HAP-1 (cell line): Measurements from ENCODE around the gene SLX4IP.

Source experiments
- DNase-seq, 2 experiments: peaks; one replicate each; pipeline ENCODE4 v3.0.0-alpha.2; 2016 to 2020; ENCODE audit warnings: low spot score in 2 of 2
- H3K27me3 ChIP-seq: fragments of 250-450 bp; sonication (Bioruptor Pico); 2 replicates; pipeline ENCODE4 v1.5.1; 2020; ENCODE audit warnings: low read depth, mild to moderate bottlenecking, moderate library complexity
- H3K36me3 ChIP-seq: fragments of 250-450 bp; sonication (Bioruptor Pico); replicated peaks from 2 replicates; pipeline ENCODE4 v1.5.1; 2020; ENCODE audit warnings: mild to moderate bottlenecking
- H3K4me1 ChIP-seq: fragments of 250-450 bp; sonication (Bioruptor Pico); 2 replicates; pipeline ENCODE4 v1.5.1; 2020; ENCODE audit warnings: mild to moderate bottlenecking
- H3K4me3 ChIP-seq: fragments of 250-450 bp; sonication (Bioruptor Pico); 2 replicates; pipeline ENCODE4 v1.5.1; 2020; ENCODE audit warnings: mild to moderate bottlenecking, moderate library complexity
- H3K9me3 ChIP-seq: fragments of 250-450 bp; sonication (Bioruptor Pico); 2 replicates; pipeline ENCODE4 v1.5.1; 2020; ENCODE audit warnings: mild to moderate bottlenecking, moderate library complexity
- in situ Hi-C: fragments of 300-500 bp; cut with MboI; formaldehyde crosslinking; loops from 3 replicates; pipeline ENCODE4 v1.14.3; 2020; ENCODE audit warnings: low sequenced_read_pairs, inconsistent platforms, mixed read lengths

The SLX4IP gene

DNA sequence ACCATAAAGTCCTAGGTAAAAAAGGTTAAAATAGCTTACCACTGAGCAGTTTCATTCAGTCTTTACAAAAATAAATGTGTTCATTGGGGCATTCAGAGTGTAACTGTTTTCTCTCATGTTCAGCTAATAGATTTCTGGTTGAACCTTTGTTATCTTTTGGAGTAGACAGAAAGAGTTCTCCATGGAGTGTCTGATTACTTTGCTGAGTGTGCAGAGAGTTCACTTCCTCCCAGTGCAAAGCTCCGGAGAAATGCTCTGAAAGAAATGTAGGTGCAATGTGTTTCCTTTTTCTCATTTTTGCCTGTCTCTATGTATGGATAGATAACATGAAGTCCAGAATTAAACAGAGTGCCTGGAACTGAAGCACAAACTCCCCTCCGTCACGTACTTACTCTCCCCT lies 186.0 kb downstream of the SLX4IP start:
- Histone ChIP-seq H3K36me3 (no peaks in the 10 kb centered on the region), H3K27me3 (no peaks in the 10 kb centered on the region), H3K4me1 (peaks cover 17% of the 10 kb centered on the region), H3K9me3 (no peaks in the 10 kb centered on the region), H3K4me3 (no peak overlapping the region)
- in situ Hi-C loops: no loop called here
- no peak for DNase-seq

DNA sequence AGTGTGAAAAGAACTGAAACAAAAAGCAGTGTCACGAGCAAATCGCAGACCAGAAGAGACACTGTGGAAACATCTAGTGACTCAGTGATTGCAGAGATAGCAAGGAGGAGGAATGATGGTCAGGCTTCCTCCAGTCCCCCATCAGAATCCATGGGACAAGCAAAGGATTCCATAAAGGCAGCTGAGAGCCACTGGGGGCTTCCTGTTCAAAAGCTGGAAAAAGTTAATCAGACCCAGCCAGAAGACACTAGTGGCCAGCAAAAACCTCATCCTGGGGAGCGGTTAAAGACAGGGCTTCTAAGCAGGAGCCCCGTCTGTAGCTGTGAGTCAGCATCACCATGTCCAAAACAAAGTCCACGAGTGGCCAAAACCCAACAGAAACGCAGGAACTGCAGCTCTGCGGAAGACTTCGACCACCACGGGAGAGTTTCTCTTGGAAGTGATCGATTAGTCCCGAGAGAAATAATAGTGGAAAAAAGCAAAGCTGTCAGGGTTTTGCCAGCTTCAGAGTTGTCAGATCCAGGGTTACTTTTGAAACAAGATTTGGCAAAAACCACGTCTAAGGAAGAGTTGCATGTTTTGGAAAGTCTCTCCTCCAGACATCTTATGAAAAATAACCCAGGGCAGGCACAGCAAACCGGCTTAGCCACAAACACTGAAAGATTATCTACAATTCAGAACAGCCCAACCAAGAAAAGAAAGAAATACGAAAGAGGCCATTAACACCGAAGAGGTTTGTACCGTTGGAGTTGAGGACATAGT lies 187.7 kb downstream of the SLX4IP start:
- H3K4me1 ChIP-seq: peaks cover 19% of the 10 kb centered on the region
- H3K36me3 ChIP-seq: no peaks in the 10 kb centered on the region
- H3K27me3 ChIP-seq: no peaks in the 10 kb centered on the region
- no peak for DNase-seq
- H3K4me3 ChIP-seq: no peak overlapping the region
- in situ Hi-C loops: no loop called here
- no peaks in the 10 kb centered on the region for H3K9me3 ChIP-seq

DNA sequence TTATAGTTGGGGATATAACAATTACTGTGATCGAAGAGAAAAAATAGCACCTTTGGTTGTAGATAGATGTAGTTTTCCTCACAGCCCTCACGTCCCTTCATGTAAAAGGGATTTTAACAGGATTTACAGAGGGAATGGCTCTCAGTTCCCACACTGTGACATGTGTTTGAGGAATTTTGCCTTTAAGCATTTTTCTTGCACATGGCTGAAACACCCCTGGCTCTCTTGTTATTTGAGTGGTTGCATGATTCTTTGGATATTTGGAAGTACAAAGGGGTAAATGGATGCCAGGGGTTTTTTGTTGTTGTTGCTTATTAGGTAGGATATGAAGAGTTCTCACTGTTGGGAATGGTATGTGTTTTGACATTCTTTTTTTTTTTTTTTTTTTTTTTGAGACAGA lies 190.5 kb downstream of the SLX4IP start:
- no peak overlapping the region for H3K4me3 ChIP-seq
- no peaks in the 10 kb centered on the region for H3K27me3 ChIP-seq
- DNase-seq: no peak
- no peaks in the 10 kb centered on the region for H3K9me3 ChIP-seq
- H3K36me3 ChIP-seq: no peaks in the 10 kb centered on the region
- in situ Hi-C loops: no loop called here
- peaks cover 3% of the 10 kb centered on the region for H3K4me1 ChIP-seq

DNA sequence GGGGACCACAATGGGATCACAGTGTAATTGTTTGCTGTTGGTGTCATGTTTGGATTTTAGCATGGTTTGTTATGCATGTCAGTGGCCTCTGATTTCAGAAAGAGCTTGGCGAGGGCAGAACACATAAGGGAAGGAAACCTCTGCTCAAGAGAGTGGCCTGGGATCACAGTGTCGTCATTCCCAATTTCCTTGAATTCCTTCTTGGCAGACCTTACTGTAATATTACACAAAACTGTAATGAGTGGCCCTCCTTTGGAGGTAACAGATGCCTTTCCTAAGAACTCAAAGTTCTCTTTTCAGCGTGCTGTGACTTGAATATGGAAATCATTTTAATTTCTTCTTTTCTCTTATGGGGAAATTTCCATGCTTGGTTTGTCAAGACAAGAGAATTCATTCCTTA lies 191.8 kb downstream of the SLX4IP start:
- no peaks in the 10 kb centered on the region for H3K27me3 ChIP-seq
- in situ Hi-C loops: no loop called here

DNA sequence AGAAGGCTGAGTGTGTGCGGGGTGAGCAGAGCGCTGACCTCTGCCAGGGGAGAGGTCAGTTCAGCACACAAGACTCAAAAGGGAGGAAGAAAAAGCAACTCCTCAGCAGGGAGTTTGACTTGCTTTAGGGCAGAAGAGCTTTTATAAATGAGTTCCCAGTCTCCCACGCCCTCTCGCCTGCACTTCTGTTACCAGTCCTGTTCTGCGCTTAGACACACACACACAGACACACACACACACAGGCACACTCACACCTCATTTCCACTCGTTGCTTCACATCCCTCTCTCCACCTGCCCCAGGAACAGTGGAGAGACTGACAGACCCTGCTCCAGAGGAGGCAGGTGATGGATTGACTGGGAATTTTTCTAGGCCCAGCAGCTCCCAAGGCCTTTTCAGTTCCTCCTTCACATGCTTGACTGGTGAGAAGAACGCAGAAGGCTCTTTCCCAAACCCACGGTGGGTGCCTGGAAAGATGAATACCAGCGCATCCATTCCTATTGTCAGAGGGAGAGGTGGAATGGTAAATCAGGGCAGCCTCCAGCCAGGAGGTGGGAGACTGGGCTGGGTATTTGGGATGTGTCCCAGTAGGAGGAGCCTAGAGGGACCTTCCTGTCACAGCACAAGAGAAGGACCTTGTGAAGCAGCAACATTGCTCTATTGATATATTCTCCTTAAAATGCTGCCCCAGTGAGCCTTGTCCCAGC lies 195.0 kb downstream of the SLX4IP start:
- Histone ChIP-seq H3K9me3 (no peaks in the 10 kb centered on the region), H3K4me3 (no peak overlapping the region), H3K4me1 (peaks cover 3% of the 10 kb centered on the region), H3K36me3 (no peaks in the 10 kb centered on the region), H3K27me3 (no peaks in the 10 kb centered on the region)
- no peak for DNase-seq
- in situ Hi-C loops: no loop called here

More for the DNA sequence above, 191.8 kb downstream of the SLX4IP start:
- no peak for DNase-seq
- H3K36me3 ChIP-seq: no peaks in the 10 kb centered on the region
- peaks cover 3% of the 10 kb centered on the region for H3K4me1 ChIP-seq
- H3K4me3 ChIP-seq: no peak overlapping the region
- no peaks in the 10 kb centered on the region for H3K9me3 ChIP-seq

DNA sequence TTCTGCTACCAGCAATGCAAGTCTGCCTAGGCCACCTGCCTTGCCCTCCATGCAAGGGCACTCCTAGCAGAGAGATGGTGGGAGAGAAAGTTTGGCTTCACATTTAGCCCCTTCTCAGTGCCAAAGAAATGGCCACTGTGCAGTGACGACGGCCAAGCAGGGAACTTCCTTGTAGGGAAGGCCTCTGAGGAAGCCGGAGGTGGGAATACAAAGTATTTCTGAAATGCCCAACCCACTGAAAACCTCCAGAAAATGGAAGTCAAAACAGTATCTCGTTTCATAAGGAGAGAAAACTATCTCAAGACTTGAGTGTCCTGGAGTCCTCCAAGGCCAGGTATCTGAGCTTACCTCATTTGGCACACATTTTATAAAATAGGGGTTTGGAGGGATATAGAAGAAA lies 196.0 kb downstream of the SLX4IP start:
- DNase-seq: no peak
- no peaks in the 10 kb centered on the region for H3K27me3 ChIP-seq
- no peak overlapping the region for H3K4me3 ChIP-seq
- H3K36me3 ChIP-seq: no peaks in the 10 kb centered on the region
- H3K4me1 ChIP-seq: peaks cover 3% of the 10 kb centered on the region; the same call in 1 of the 2 replicates
- in situ Hi-C loops: no loop called here
- H3K9me3 ChIP-seq: no peaks in the 10 kb centered on the region

DNA sequence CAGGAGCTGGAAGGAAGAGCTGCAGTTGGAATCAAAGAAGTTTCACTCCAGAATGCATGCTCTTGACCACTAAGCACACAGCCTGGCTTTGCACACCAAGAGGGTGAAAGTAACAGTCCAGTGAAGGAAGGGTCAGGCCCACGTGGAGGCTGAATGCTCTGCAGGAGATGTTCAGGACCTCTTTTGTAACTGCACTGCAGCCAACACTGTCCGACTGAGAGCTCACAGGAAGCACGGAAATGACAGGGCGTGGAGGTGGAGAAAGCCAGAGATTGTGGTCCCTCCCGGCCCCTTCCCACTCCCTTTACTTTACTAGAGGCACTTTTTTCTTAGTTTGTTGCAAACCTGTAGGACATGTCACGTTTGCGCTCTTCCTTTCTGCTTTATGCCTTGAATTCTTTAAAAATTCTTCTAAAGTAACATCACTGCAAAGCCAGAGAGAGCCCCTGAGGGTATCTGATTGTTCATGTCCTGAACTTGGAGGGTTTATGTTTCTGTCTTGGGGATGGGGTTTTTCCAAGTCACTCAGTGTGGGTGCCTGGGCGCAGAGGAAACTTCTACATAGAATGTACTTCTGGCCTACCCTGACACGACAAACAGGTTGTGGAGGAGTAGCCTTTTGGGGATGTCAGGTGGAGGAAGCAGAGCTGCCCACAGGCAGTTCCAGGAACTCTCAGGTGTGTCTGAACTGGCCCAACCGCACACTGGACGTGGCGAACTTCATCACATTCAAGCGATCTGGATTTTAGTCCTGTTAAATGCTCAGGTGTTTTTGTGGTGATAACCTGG lies 197.8 kb downstream of the SLX4IP start:
- in situ Hi-C loops: no loop called here
- no peak overlapping the region for H3K4me3 ChIP-seq
- no peak for DNase-seq
- H3K4me1 ChIP-seq: peaks cover 3% of the 10 kb centered on the region; the same call in 1 of the 2 replicates
- H3K27me3 ChIP-seq: no peaks in the 10 kb centered on the region
- 0 out of 2 replicates have a peak, but pooled peaks cover under 1% of the 10 kb centered on the region for H3K36me3 ChIP-seq
- H3K9me3 ChIP-seq: no peaks in the 10 kb centered on the region

DNA sequence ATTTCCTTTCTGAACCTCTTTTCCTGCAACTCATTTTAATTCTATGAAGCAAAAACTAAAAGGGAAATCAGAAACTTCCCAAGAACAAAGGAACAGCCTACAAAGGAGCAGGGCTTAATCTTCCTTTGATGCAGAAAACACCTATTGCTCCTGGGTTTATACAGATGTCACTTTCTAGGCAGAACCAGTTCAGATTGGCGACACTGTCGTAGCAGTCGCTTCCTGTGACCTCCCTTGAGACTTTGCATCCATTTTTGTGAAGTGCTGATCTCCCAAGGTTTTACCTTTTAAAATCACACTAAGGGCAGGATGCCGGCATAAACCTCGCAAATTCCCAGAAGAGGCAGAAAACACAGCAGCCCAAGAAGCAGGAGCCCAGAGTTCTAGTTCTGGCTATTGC lies 198.6 kb downstream of the SLX4IP start:
- Histone ChIP-seq H3K27me3 (no peaks in the 10 kb centered on the region), H3K4me1 (peaks cover 3% of the 10 kb centered on the region; the same call in 1 of the 2 replicates), H3K4me3 (no peak overlapping the region), H3K36me3 (peaks cover 6% of the 10 kb centered on the region; the same call in 1 of the 2 replicates), H3K9me3 (no peaks in the 10 kb centered on the region)
- in situ Hi-C loops: no loop called here
- DNase-seq: no peak

DNA sequence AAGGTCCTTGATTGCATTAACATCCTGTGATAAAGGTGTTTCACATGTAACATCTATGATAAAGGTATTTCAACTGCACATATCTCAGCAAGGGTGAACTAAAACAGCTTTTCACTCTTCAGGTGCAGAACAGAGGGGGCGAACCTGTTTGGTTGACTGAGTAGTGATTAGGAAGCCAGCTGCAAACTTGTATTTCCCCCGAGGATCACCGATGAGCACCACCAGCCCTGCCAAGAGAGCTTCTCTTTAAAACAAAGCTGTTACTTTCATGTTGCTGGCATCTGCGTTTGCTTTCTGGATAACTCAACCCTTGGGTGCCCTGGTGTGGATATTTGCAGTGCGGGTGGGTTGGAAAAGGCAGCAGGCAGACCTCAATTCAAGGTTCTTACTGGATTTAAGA lies 199.1 kb downstream of the SLX4IP start:
- no peak for DNase-seq
- in situ Hi-C loops: no loop called here
- H3K27me3 ChIP-seq: no peaks in the 10 kb centered on the region
- peaks cover 3% of the 10 kb centered on the region; the same call in 1 of the 2 replicates for H3K4me1 ChIP-seq
- H3K9me3 ChIP-seq: no peaks in the 10 kb centered on the region
- no peak overlapping the region for H3K4me3 ChIP-seq
- peaks cover 11% of the 10 kb centered on the region for H3K36me3 ChIP-seq

DNA sequence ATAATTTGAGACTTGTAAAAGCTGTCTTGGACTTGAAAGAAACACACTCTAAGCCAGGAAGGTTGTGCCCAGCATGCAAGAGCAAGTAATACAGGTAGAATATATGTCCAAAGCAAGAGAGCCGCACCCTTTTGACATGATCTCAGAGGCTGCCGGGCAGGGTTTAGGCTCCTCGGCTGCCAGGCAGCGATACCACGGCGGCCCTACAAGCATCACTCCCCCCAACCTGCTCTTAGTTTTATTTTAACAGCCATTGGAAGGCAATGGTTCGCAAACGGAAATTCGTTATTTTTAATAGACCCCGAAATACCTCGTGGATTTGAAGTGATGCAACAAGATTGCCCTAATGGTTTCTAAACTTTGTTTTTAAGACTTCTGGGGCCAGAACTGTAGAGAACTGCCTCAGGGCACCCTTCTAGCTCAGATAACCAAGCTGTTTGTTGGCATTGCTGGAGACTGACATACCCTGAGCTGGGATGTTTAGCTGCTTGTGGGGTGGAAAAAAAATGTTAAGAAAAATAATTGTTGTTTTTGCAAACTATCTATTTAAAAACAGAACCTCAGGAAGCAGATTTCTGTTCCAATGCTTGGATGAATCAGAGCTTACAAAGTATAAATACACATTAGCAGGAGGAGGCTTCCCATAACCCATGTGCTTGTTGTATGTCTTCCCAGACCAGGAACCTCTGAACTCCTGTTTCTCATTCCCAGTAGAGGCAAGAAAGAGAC lies 199.7 kb downstream of the SLX4IP start:
- Histone ChIP-seq H3K4me3 (no peak overlapping the region), H3K36me3 (peaks cover 17% of the 10 kb centered on the region), H3K27me3 (no peaks in the 10 kb centered on the region), H3K9me3 (no peaks in the 10 kb centered on the region), H3K4me1 (peaks cover 3% of the 10 kb centered on the region; the same call in 1 of the 2 replicates)
- no peak for DNase-seq
- in situ Hi-C loops: no loop called here

DNA sequence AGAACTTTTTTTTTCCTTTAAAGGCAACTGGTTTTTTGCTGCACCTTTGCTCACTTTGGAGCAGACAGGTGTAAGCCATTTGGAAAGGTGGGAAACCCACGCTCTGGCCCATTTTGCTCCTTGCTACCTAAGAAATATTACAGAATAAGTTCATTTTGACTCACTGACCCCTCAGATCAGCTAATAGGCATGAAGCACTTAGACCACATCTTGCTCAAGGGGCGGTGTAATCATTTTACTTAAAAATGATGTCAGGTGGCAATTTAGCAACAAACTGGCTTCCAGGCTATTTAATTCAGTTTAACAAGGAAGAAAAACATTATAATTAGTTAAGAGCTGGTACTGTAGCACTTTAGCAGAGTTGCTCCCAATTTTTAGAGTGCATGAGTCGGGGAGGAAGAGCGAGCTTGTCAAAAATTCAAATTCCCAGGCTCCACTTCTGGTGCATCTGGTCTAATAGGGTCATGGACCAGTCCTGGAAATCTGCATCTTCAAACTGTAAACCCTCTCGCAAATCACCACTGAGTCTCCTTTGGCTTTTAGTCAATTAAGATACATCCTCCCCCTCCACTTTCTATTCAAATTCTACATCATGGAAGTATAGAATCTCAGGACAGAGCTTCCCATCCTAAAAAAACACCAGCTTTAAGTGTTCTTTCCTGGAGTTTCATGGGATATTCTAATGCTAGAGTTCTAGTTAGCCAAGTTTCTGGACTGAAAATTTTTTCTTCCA lies 200.5 kb downstream of the SLX4IP start:
- DNase-seq: no peak
- no peaks in the 10 kb centered on the region for H3K9me3 ChIP-seq
- no peak overlapping the region for H3K4me3 ChIP-seq
- in situ Hi-C loops: no loop called here
- peaks cover 25% of the 10 kb centered on the region for H3K36me3 ChIP-seq
- peaks cover 3% of the 10 kb centered on the region; the same call in 1 of the 2 replicates for H3K4me1 ChIP-seq
- no peaks in the 10 kb centered on the region for H3K27me3 ChIP-seq

DNA sequence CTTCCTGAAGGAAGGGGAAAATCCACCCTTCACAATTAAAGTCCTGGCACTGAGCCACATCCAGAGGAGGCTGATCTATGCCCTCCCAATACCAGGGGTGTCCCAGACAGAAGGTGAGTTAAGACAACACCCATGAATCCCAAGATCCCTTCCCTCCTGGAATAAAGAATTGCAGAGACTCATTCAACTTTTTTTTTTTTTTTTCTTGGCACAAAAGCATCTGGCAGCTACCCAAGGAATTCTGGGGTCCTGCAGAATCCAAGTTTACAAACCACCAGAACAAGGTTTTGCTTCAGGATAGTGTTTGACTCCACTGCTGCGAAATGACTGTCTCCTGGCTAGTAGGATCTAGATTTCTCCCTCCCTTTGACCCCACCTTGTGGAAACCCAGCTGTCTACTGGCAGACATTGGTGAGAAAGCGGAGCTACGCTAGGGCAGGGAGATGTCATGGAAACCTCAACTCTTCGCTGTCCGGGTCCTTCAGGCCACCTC lies 201.3 kb downstream of the SLX4IP start:
- Histone ChIP-seq H3K9me3 (no peaks in the 10 kb centered on the region), H3K4me1 (peaks cover 3% of the 10 kb centered on the region; the same call in 1 of the 2 replicates), H3K36me3 (peaks cover 31% of the 10 kb centered on the region), H3K4me3 (no peak overlapping the region), H3K27me3 (no peaks in the 10 kb centered on the region)
- no peak for DNase-seq
- in situ Hi-C loops: no loop called here
